Measurements from ENCODE around the gene PAK5. TPM values are rescaled to one million over a fixed set of nuclear protein-coding genes. Genes with fewer than 3 reads are reported as not detected.
A peak's percentile ranks its signal among the peaks of the same experiment; 100 is the strongest.
"Not testable (repeated sequence)": the region's sequence is repeated elsewhere in the genome, so short reads cannot be mapped to it uniquely, and the experiment has no call there.

The PAK5 gene
- total RNA-seq, 2 donors from 2014 or later = not detected

GRCh38 chr20:9705722-9706476, 133.0 kb downstream of the PAK5 start:
- intact Hi-C loops (cut with DNase I) = no loop called here
- ATAC-seq (no peak), DNase-seq (no peak)

GRCh38 chr20:9699181-9699580, 139.7 kb downstream of the PAK5 start:
- DNase-seq = no peak
- intact Hi-C loops (cut with DNase I) = no loop called here
- ATAC-seq = peak in 1 of 2 donors; percentile 38

DNA sequence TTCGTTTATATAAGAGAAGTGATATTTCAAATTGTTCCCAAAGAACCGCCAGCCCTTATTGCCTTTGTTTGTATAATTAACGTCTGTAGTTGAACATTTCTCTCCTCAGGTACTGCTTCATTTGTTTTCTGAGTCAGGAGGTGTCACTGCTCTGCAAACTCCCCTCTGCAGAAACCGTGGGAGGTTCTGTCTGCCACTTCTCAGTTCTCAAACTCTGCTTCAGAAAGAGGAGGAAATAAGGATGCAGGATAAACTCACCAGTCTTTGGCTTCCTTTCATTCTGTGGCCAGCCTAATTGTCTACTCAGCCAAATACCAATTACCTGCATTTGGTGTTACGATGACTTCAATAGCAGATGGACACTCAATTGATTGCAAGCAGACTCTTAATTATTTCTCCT, 149.8 kb downstream of the PAK5 start:
- no peak for ATAC-seq
- intact Hi-C loops (cut with DNase I) = no loop called here
- DNase-seq = no peak

DNA sequence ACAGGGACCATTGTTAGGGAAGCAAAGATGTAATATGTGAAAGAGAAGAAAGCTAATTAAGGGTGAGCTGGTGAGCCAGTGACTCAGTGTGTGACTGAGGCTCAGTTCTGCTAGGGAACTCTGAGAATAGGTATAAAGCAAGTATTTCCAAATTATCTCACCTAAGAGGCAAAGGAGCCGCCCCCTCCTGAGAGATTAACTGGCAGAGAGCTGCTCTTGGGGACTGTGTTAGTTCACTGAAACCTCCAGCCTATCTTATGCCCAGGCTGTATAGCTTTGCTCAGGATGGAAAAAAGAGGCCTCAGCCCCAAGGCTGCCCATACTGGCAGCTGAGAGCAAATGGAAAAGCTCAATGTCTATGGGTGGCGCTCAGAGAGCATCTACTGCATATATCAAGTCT, 152.0 kb downstream of the PAK5 start:
- intact Hi-C loops (cut with DNase I) = no loop called here

GRCh38 chr20:9686455-9686854, 152.4 kb downstream of the PAK5 start:
- no peak for DNase-seq
- ATAC-seq = no peak
- intact Hi-C loops (cut with DNase I) = no loop called here

More for the DNA sequence above, 152.0 kb downstream of the PAK5 start:
- ATAC-seq (no peak), DNase-seq (no peak)

- DNase-seq = no peak
- no peak for ATAC-seq
- intact Hi-C loops (cut with DNase I) = no loop called here
These were observed 152.9 kb downstream of the PAK5 start for GRCh38 chr20:9686001-9686400.

DNA sequence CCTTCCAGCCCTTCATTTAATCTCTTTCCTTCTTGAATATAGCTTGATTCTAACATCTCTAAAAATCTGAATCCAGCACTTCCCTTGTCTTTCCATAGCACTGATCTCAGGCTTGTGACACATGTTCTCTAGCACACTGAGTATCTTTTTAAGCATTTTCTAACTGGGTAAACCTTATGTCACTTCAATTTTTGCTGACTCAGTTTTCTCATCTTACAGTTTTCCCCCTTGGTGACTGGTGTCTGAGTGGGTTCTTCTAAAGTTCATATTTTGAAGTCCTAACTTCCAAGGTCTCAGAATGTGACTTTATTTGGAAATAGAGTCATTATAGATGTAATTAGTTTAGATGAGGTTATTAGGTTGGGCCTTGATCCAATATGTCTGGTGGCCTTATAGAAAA, 153.9 kb downstream of the PAK5 start:
- ATAC-seq = no peak
- no peak for DNase-seq
- intact Hi-C loops (cut with DNase I) = no loop called here

DNA sequence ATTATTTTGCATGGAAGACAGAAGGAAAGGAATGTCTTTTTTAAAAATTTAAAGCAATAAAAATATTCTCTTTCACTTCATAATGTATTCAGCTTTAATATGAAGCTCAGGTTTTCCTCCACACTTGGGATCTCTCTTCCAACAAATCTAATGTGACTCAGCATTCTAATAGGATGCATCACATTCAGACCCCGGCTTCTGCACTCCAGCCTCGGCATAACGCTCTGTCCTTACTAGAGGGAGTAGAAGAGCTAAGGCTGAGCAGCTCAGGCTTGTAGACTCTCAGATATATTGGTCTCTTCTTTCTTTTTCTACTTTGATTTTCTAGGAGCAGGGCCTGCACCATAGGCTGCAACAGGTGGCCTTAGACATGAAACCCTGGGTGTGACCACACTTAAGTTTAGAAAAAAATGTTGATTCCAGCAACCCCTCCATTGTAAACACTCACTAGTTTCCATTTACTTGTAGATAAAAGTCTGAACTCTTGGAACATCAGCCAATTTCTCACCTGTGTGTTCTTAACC, 161.7 kb downstream of the PAK5 start:
- intact Hi-C loops (cut with DNase I) = no loop called here
- ATAC-seq = no peak

GRCh38 chr20:9672981-9673380, 165.9 kb downstream of the PAK5 start:
- DNase-seq = no peak
- ATAC-seq = no peak
- intact Hi-C loops (cut with DNase I) = no loop called here

More for the DNA sequence above, 161.7 kb downstream of the PAK5 start:
- DNase-seq = no peak

- intact Hi-C loops (cut with DNase I) = no loop called here
- DNase-seq = no peak
- no peak for ATAC-seq
These were observed 166.8 kb downstream of the PAK5 start for GRCh38 chr20:9672027-9672426.

DNA sequence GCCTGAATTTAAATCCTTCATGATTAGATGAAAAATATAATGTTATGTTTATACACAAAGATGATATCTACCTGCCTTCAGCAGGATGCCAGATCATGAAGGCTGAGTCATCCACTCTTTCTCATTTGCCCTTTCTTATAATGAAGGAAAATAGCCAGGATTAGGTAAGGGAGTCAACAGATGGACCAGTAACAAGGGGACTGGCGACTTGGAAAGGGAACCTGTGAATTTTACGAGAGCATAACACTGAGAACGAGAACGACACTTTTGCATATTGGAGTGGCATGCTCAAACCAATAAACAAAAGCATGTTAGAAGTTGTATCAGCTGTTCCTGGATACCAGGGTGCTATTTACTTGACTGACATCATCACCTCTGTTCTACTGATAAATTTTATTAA, 170.5 kb downstream of the PAK5 start:
- intact Hi-C loops (cut with DNase I) = no loop called here
- DNase-seq = no peak
- ATAC-seq = no peak

- ATAC-seq (no peak), DNase-seq (no peak)
- intact Hi-C loops (cut with DNase I) = no loop called here
These were observed 175.5 kb downstream of the PAK5 start for GRCh38 chr20:9663423-9663822.

DNA sequence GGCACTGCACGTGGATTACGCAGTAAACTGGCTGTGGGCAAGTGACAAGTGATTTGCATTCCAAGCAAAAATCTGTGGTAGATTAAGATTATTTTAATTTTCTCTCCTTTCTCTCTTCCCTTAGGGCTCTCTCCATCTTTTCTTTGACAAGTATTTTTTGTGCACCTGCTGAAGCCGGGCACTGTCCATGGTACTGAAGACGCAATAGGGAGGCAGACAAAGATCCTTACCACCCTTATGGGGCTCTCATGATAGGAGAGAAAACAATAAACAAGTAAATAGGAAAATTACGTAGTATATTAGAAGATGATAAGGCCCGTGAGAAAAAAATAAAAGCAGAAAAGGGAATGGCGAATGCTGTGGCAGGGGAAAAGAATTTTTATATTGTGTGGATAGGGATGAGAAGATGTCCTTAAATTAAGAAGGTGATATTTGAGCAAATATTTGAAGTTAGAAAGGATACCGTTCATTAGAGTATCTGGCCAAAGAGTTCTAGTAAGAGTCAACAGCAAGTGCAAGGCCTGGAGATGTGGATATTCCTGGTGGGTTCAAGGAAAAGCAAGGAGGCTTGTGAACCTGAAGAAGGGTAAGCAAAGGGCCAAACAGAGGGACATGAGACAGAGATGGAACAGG, 178.5 kb downstream of the PAK5 start:
- no peak for ATAC-seq
- intact Hi-C loops (cut with DNase I) = no loop called here
- DNase-seq = no peak

GRCh38 chr20:9647741-9648140, 191.1 kb downstream of the PAK5 start:
- no peak for ATAC-seq
- DNase-seq = no peak
- intact Hi-C loops (cut with DNase I) = no loop called here

DNA sequence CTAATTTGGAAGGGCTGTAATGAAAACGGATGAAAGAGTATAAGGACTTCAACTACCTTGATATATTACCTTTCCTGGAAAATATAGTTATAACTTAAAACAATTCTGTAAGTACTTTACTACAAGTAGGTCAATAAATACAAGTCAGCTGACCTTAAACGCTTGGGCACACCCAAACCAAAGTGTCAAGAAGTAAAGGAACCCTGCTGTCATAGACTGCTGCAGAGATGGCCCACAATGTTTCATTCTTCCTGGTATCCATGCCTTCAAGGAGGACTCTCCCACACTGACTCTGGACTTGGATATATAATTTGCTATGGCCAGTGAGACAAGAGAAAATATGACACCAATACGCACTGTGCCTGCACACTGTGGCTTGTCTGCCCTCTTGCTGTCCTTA, 192.5 kb downstream of the PAK5 start:
- intact Hi-C loops (cut with DNase I) = no loop called here
- ATAC-seq (no peak), DNase-seq (no peak)

- DNase-seq = no peak
- intact Hi-C loops (cut with DNase I) = no loop called here
- no peak for ATAC-seq
These were observed 196.0 kb downstream of the PAK5 start for GRCh38 chr20:9642882-9643281.

GRCh38 chr20:9641499-9642000, 197.3 kb downstream of the PAK5 start:
- ATAC-seq; DNase-seq; intact Hi-C loops (cut with DNase I): not testable (repeated sequence)

DNA sequence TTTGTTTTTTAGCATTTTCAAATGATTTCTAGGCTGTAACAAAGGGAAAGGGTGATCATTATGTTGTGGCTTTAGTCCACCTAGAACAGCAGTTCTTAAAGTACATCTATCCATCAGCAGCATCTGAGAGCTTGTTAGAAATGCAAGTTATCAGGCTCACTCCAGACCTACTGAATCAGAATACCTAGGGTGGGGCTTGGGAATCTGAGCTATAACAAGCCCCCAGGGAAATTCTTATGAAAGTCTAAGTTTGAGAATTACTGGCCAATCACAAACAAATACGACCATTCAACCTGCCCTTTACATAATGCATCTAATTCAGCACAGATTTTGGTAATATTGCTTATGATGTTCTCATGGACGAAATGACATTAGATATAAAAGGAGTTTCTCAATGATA, 201.0 kb downstream of the PAK5 start:
- ATAC-seq = no peak
- intact Hi-C loops (cut with DNase I) = no loop called here

GRCh38 chr20:9635750-9636149, 203.1 kb downstream of the PAK5 start:
- no peak for ATAC-seq
- no peak for DNase-seq
- intact Hi-C loops (cut with DNase I) = no loop called here

More for the DNA sequence above, 201.0 kb downstream of the PAK5 start:
- DNase-seq = no peak

GRCh38 chr20:9634327-9634726, 204.5 kb downstream of the PAK5 start:
- ATAC-seq (no peak), DNase-seq (no peak)
- intact Hi-C loops (cut with DNase I) = no loop called here

DNA sequence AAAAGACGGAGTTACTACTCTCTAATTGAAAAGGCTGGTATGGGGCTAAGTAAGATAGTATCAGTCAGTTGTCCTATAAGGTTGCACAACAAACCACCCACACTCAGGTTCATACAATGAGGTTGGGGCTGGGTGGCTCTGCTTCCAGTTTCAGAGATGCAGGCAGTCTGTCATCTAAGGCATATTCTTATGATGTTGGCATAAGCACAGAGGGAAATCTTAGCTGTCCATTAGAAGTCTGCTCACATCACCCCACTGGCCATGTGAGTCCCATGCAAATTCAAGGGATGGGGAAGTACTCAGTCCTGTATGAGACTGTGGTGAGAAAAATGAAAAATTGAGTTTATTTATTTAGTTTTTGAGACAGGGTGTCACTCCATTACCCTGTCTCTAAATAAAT, 205.9 kb downstream of the PAK5 start:
- intact Hi-C loops (cut with DNase I) = no loop called here
- DNase-seq = no peak
- no peak for ATAC-seq

Data from left cardiac atrium (tissue), 4 donors.